Activated CD4-positive, alpha-beta T cell treated with anti-CD3 and anti-CD28 coated beads for 36 hours (primary cell): Measurements from ENCODE around the gene CHM. TPM values are rescaled to one million over a fixed set of nuclear protein-coding genes. Genes with fewer than 3 reads are reported as not detected.

Source experiments
- ATAC-seq: fragments of 200-7000 bp; cut with Tn5 transposase; one replicate; pipeline ENCODE4 v1.10.0; 2021; ENCODE audit warnings: mild to moderate bottlenecking, moderate library complexity
- CTCF ChIA-PET: fragments of 350-600 bp; sonication (Branson Sonifier 250); formaldehyde crosslinking; loops from one replicate; lab custom pipeline; 2021; ENCODE audit warnings: antibody characterized with exemption; lab: Charles Lee
- POLR2A ChIA-PET: fragments of 350-600 bp; sonication (Branson Sonifier 250); formaldehyde crosslinking; loops from one replicate; lab custom pipeline; 2021; ENCODE audit warnings: antibody characterized with exemption, inconsistent platforms; lab: Charles Lee
- DNase-seq: peaks from one replicate; pipeline ENCODE4 v3.0.0-alpha.2; 2020
- H3K27ac Mint-ChIP-seq: one replicate; pipeline ENCODE4 v1.8.0; 2021; ENCODE audit warnings: mixed read lengths
- H3K27me3 Mint-ChIP-seq: one replicate; pipeline ENCODE4 v1.8.0; 2021; ENCODE audit warnings: mixed read lengths
- H3K36me3 Mint-ChIP-seq: one replicate; pipeline ENCODE4 v1.8.0; 2021; ENCODE audit warnings: low read depth, mixed read lengths
- H3K4me1 Mint-ChIP-seq: one replicate; pipeline ENCODE4 v1.8.0; 2021; ENCODE audit warnings: mixed read lengths
- H3K4me3 Mint-ChIP-seq: one replicate; pipeline ENCODE4 v1.8.0; 2021; ENCODE audit warnings: mild to moderate bottlenecking, moderate library complexity, mixed read lengths
- H3K9me3 Mint-ChIP-seq: one replicate; pipeline ENCODE4 v1.8.0; 2021; ENCODE audit warnings: low read depth, mixed read lengths
- intact Hi-C, 2 experiments: fragments of 100-400 bp; cut with DNase I in 1 of 2; cut with micrococcal nuclease in 1 of 2; formaldehyde crosslinking; loops; one replicate each; pipeline versions ENCODE4 v1.14.2 to v1.15.1; 2022 to 2024; cut with DNase I, micrococcal nuclease
- total RNA-seq, 2 experiments: library from RNA; stranded (reverse); gene quantifications; one replicate each; pipeline ENCODE4 v1.2.3, GENCODE V29; 2021

CHM gene, protein sequence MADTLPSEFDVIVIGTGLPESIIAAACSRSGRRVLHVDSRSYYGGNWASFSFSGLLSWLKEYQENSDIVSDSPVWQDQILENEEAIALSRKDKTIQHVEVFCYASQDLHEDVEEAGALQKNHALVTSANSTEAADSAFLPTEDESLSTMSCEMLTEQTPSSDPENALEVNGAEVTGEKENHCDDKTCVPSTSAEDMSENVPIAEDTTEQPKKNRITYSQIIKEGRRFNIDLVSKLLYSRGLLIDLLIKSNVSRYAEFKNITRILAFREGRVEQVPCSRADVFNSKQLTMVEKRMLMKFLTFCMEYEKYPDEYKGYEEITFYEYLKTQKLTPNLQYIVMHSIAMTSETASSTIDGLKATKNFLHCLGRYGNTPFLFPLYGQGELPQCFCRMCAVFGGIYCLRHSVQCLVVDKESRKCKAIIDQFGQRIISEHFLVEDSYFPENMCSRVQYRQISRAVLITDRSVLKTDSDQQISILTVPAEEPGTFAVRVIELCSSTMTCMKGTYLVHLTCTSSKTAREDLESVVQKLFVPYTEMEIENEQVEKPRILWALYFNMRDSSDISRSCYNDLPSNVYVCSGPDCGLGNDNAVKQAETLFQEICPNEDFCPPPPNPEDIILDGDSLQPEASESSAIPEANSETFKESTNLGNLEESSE
- 10 to 100 TPM; 10.9 to 14.7 TPM for total RNA-seq

DNA sequence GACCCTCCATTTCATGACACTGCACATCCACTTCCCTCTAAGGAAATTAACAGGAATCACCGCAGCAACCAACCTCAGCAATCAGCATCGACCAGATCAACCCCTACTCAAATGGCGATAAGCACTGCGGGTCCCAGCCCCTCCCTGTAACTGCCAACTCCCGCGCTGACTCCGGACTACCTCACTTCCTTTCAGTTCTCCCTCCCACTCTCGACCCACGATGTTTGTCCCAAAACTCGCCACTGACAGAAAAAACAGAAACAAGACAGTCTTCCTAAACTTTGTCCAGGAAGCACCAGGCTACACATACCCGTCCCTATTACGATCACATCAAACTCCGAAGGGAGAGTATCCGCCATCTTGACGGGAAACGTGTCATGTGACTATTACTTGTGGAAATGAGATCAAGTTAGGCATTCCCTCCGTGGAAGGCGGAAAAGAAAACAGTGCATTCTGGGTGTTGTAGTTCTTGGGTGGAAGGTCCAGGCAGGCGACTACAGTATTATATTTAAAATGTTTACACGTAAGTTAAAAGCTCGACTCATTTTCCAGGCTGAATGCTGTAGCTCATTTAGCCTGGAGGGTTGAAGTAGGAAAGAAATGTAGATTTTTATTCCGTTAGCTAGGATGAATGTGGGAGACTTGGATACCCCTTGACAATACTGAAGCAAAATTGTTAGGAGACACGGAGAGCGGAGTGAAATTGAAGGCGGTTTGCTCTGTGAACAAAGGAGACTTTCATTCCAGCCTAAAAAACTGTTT lies at the start of gene CHM:
CHM (minus strand) TSS at position 385 of the 762 bp plus-strand sequence; CDS start at position 359, 26 bp downstream.
- Mint-ChIP-seq H3K4me1 (peaks cover 13% of the 10 kb centered on the region), H3K9me3 (no peaks in the 10 kb centered on the region), H3K4me3 (no peak within 1 kb of the TSS), H3K27me3 (peaks cover 2% of the 10 kb centered on the region), H3K27ac (no peak within 1 kb of the TSS), H3K36me3 (peaks cover 7% of the 10 kb centered on the region)
- peak; percentile 70 for DNase-seq
- peak; percentile 96 for ATAC-seq
- intact Hi-C loops = loop anchor here in 1 of 2 experiments (5.0 kb wide), 1 partner anchor 1045 kb away; the partner anchor contains the start of gene APOOL
- ChIA-PET POLR2A (no interaction called here), CTCF (no interaction called here)

DNA sequence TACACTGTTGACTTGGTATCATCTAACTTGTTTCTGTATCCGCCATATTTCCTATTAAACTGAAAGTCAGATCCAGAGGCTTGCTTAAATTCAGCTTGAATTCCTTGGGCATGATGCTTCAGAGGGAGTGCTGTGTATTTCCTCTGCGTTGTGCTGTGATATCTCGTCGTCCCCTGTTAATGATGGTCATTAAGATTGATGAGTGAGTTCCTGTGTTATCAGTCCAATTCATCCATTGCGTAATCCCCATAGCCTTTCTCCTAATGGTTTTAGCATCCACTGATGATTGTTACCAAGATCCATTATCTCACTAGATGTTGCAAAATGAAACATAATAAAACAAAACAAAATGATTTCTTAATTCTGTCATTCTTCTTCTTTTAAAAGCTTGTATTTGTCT lies 31.3 kb upstream of the CHM start:
- ChIA-PET POLR2A (interaction anchor here (0.6 kb wide), 1 partner anchor 231 kb away, joined by 5 read pairs; no protein-coding TSS in a partner anchor), CTCF (no interaction called here)
- DNase-seq (no peak), ATAC-seq (no peak)
- Mint-ChIP-seq H3K4me1 (no peaks in the 10 kb centered on the region), H3K36me3 (no peaks in the 10 kb centered on the region), H3K27ac (no peak overlapping the region), H3K9me3 (peaks cover 4% of the 10 kb centered on the region), H3K27me3 (peaks cover 6% of the 10 kb centered on the region), H3K4me3 (no peak overlapping the region)
- intact Hi-C loops = no loop called here

DNA sequence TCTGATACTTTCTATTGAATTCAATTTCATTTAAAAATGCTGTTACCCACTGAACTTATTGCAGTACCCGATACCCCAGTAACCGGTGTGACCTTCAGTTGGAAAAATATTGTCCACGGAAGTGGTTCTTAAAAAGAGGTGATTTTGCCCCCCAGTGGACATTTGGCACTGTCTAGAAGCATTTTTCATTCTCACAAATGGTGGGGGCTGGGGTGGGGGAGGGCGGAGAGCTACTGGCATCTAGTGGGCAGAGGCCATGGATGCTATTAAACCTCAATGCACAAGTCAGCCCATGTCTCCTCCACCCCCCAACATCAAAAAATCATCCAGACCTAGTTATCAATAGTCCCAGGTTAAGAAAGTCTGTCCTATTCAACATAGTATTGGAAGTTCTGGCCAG lies 19.6 kb upstream of the CHM start:
- Mint-ChIP-seq H3K4me3 (no peak overlapping the region), H3K27me3 (no peaks in the 10 kb centered on the region), H3K36me3 (no peaks in the 10 kb centered on the region), H3K4me1 (no peaks in the 10 kb centered on the region), H3K27ac (no peak overlapping the region), H3K9me3 (no peaks in the 10 kb centered on the region)
- no peak for DNase-seq
- intact Hi-C loops = loop anchor here in 1 of 2 experiments (10.0 kb wide), 1 partner anchor 212 kb away; no protein-coding TSS in a partner anchor
- ChIA-PET POLR2A (no interaction called here), CTCF (no interaction called here)
- ATAC-seq = no peak

DNA sequence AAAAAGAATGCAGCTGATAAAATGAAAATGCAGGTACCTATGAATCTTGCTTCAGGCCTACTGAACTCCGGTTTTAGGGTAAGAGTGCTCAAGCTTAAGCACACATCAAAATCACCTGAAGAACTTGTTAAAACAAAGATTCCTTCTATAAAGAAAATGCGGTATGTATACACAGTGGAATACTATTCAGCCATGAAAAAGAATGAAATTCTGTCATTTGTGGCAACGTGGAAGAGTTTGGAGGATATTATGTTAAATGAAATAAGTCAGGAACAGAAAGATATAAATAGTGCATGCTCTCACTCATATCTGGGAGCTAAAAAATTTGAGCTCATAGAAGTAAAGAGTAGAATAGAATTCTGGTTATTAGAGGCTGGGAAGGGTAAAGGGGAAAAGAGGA lies 14.0 kb upstream of the CHM start:
- H3K36me3 Mint-ChIP-seq = no peaks in the 10 kb centered on the region
- no peaks in the 10 kb centered on the region for H3K9me3 Mint-ChIP-seq
- ATAC-seq = no peak
- H3K27ac Mint-ChIP-seq = no peak overlapping the region
- DNase-seq = no peak
- H3K27me3 Mint-ChIP-seq = peaks cover 6% of the 10 kb centered on the region
- POLR2A ChIA-PET = interaction anchor here (0.6 kb wide), 1 partner anchor 41 kb away, joined by 3 read pairs; no protein-coding TSS in a partner anchor
- intact Hi-C loops = loop anchor here in 1 of 2 experiments (10.0 kb wide), 1 partner anchor 207 kb away; no protein-coding TSS in a partner anchor
- no peaks in the 10 kb centered on the region for H3K4me1 Mint-ChIP-seq
- no peak overlapping the region for H3K4me3 Mint-ChIP-seq
- CTCF ChIA-PET = interaction anchor here (0.7 kb wide), 1 partner anchor 39 kb away, joined by 3 read pairs; no protein-coding TSS in a partner anchor

DNA sequence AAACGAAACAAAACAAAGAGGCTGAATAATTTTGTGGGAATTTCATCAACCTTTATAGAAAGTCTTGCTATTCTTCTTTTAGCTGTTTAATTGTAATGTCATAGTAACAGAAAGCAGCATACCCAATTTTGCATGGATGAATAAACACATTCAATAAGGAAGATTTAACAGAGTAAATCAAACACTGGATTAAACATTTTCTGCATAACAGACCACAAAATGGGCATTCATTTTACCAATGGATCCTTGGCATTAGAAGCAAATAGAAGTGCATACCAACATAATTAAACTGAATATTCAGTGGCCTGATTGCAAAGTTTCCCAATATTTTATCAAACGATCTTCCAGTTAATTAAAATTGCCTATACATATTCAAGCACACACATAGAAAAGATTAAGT lies 4.4 kb upstream of the CHM start:
- POLR2A ChIA-PET = no interaction called here
- Mint-ChIP-seq H3K36me3 (no peaks in the 10 kb centered on the region), H3K4me3 (no peak overlapping the region), H3K27ac (no peak overlapping the region), H3K9me3 (no peaks in the 10 kb centered on the region), H3K27me3 (peaks cover 10% of the 10 kb centered on the region), H3K4me1 (peaks cover 3% of the 10 kb centered on the region)
- intact Hi-C loops = no loop called here
- CTCF ChIA-PET = no interaction called here
- DNase-seq (no peak), ATAC-seq (no peak)

DNA sequence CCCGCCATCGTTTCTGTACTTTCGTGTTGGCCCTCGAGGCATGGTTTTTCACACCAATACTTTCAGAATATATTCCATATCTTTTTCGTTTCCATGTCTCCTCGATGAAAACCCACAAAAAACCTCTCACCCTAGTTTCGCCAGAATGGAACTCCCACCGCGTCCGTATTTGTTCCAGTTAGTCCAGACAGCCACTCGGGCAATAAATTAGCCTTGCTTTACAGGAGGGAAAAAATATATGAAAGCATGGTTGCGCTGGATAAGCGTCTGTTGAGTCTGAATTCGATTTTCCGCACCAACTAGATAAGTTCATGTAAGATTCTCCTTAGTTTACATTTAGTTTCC lies 550 bp upstream of the CHM start:
- no peak overlapping the region for H3K27ac Mint-ChIP-seq
- CTCF ChIA-PET = no interaction called here
- H3K9me3 Mint-ChIP-seq = no peaks in the 10 kb centered on the region
- intact Hi-C loops = loop anchor here in 1 of 2 experiments (5.0 kb wide), 1 partner anchor 1046 kb away; the partner anchor contains the start of gene APOOL
- H3K36me3 Mint-ChIP-seq = peaks cover 5% of the 10 kb centered on the region
- POLR2A ChIA-PET = no interaction called here
- DNase-seq = no peak
- peaks cover 13% of the 10 kb centered on the region for H3K4me1 Mint-ChIP-seq
- no peak for ATAC-seq
- no peak overlapping the region for H3K4me3 Mint-ChIP-seq
- peaks cover 3% of the 10 kb centered on the region for H3K27me3 Mint-ChIP-seq

DNA sequence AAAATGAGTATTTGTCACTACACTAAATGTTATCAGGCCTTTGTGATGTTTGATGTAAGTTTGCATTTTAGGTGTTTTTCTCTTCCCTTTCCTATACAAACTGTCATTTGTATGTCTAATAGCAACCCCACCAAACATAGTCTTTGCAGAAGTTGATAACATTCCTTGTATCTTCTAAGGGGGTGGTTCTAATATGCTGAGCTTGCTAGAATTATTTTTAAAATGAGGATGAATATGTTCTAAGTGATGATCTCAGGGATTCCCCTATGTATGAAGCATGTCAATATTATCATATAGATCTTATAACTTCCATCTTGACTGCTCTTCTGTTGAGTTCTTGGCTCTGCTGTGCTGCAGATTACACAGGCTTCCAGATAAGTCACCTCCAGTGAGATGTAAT lies 3.1 kb downstream of the CHM start:
- H3K27me3 Mint-ChIP-seq = no peaks in the 10 kb centered on the region
- no peak overlapping the region for H3K4me3 Mint-ChIP-seq
- peaks cover 20% of the 10 kb centered on the region for H3K4me1 Mint-ChIP-seq
- POLR2A ChIA-PET = no interaction called here
- H3K9me3 Mint-ChIP-seq = no peaks in the 10 kb centered on the region
- no peak for ATAC-seq
- H3K36me3 Mint-ChIP-seq = peaks cover 9% of the 10 kb centered on the region
- CTCF ChIA-PET = no interaction called here
- no peak for DNase-seq
- intact Hi-C loops = no loop called here
- no peak overlapping the region for H3K27ac Mint-ChIP-seq

DNA sequence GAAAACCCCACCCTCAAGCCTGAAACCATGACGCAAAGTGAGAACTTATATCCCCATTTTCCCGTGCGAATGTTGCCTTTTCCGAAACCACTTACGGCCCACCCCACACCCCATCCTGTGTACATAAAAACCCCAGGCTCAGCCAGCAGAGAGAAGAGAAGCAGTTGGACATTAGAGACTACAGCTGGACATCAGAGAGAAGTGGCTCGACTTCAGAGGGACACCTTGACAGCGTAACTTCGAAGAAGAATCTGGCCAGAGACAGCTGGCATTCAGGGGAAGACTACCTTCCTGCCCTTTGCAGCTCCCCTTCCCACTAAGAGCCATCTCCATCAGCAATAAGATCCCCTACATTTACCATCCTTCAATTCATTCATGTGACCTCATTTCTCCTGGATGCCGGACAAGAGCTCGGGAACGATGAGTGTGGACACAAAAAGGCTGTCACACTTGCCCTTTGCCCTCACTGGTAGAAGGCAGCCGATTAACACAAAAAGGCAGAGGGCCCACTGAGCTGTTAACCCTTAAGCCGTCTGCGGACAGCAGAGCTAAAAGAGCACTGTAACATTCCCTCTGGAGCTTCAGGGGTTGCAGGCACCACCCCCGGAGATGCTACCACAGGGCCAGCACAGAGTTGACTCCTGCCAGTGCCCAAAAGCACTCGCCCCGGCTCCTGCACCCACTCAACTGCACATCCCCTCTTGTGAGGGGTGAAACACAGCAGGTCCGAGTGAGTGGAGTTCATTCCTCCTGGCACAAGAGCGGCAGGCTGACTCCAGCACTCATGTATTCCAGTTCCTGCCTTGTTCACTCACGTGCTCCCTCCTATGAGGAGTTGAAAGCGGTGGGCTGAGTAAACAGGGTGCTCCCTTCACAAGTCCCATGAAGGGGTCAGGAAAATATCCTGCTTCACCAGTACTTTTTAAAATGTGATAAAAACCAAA lies 7.5 kb downstream of the CHM start:
- ChIA-PET POLR2A (no interaction called here), CTCF (no interaction called here)
- H3K36me3 Mint-ChIP-seq = peaks cover 12% of the 10 kb centered on the region
- intact Hi-C loops = no loop called here
- H3K9me3 Mint-ChIP-seq = no peaks in the 10 kb centered on the region
- no peak for ATAC-seq
- DNase-seq = no peak
- H3K4me3 Mint-ChIP-seq = no peak overlapping the region
- H3K4me1 Mint-ChIP-seq = peaks cover 18% of the 10 kb centered on the region
- no peaks in the 10 kb centered on the region for H3K27me3 Mint-ChIP-seq
- H3K27ac Mint-ChIP-seq = no peak overlapping the region

DNA sequence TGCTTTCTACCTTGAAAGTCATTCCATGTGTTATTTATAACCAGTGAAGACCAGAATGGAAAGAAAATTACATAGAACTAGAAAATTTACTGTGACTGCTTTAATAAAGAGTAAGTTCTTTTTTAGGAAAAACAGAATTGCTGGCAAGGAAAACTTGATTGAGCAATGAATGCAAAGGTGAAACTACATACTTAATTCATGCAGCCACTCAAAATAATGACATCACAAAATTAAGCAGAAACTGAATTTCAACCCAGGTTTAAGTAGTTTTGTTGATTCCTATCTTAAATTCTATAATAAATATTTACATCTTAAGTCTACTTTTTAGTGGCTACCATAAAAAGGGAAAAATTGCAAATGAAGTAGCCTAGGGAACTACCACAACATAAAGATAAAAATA lies 14.0 kb downstream of the CHM start:
- H3K36me3 Mint-ChIP-seq = peaks cover 6% of the 10 kb centered on the region
- ATAC-seq = no peak
- ChIA-PET CTCF (no interaction called here), POLR2A (no interaction called here)
- H3K4me3 Mint-ChIP-seq = no peak overlapping the region
- intact Hi-C loops = no loop called here
- H3K9me3 Mint-ChIP-seq = no peaks in the 10 kb centered on the region
- no peaks in the 10 kb centered on the region for H3K27me3 Mint-ChIP-seq
- no peak for DNase-seq
- peaks cover 17% of the 10 kb centered on the region for H3K4me1 Mint-ChIP-seq
- H3K27ac Mint-ChIP-seq = no peak overlapping the region

DNA sequence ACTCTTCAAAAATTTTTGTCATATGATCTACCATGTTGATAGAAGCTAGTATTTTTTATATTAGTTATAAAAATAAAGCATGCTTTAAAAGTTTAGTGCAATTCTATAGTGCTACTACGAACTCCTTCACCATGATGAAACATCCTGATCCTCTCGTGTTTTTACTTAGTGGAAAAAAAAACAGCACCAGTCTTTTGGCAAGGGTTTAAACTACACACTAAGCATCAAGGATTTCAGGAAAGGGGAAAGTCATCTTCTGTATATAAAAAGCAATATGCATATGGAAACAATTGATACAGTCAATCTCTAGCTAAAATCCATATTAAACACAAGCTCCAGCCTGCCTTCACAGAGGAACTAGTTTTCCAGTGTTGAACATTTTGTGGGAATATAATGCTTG lies 18.7 kb downstream of the CHM start:
- Mint-ChIP-seq H3K27ac (no peak overlapping the region), H3K36me3 (peaks cover 4% of the 10 kb centered on the region), H3K4me3 (no peak overlapping the region), H3K9me3 (no peaks in the 10 kb centered on the region), H3K4me1 (no peaks in the 10 kb centered on the region), H3K27me3 (no peaks in the 10 kb centered on the region)
- ChIA-PET CTCF (interaction anchor here (0.9 kb wide), 1 partner anchor 38 kb away, joined by 3 read pairs; no protein-coding TSS in a partner anchor), POLR2A (no interaction called here)
- ATAC-seq (no peak), DNase-seq (no peak)
- intact Hi-C loops = no loop called here
